Activated T-helper 2 cell treated with anti-CD3 and anti-CD28 coated beads, Interferon-gamma antibody, Interleukin-2, Interleukin-4, amounts not matched to agents 10 μg/mL and 5 μg/mL and 100 μg/mL, durations not matched to agents 14 hours and 24 hours and 36 hours (primary cell): ENCODE results near the gene EVI2B. TPM values are rescaled to one million over a fixed set of nuclear protein-coding genes. Genes with fewer than 3 reads are reported as not detected.
"Not testable (repeated sequence)": the region's sequence is repeated elsewhere in the genome, so short reads cannot be mapped to it uniquely, and the experiment has no call there.

Source experiments
- DNase-seq: peaks from one replicate; pipeline ENCODE4 v3.0.0; 2021; ENCODE audit warnings: low spot score
- H3K27ac Mint-ChIP-seq: one replicate; pipeline ENCODE4 v1.8.0; 2021; ENCODE audit warnings: mixed read lengths
- H3K27me3 Mint-ChIP-seq: one replicate; pipeline ENCODE4 v1.8.0; 2021; ENCODE audit warnings: low read depth, mixed read lengths
- H3K36me3 Mint-ChIP-seq: one replicate; pipeline ENCODE4 v1.8.0; 2021; ENCODE audit warnings: low read depth, mixed read lengths
- H3K4me1 Mint-ChIP-seq: one replicate; pipeline ENCODE4 v1.8.0; 2021; ENCODE audit warnings: low read depth, mixed read lengths
- H3K4me3 Mint-ChIP-seq: one replicate; pipeline ENCODE4 v1.8.0; 2021; ENCODE audit warnings: low read depth, mild to moderate bottlenecking, moderate library complexity, mixed read lengths
- H3K9me3 Mint-ChIP-seq: one replicate; pipeline ENCODE4 v1.8.0; 2021; ENCODE audit warnings: mixed read lengths
- intact Hi-C: fragments of 100-400 bp; cut with micrococcal nuclease; formaldehyde crosslinking; loops from one replicate; pipeline ENCODE4 v1.15.1; 2023
- total RNA-seq: library from RNA; stranded (reverse); gene quantifications from 2 replicates; pipeline ENCODE4 v1.2.3, GENCODE V29; 2022

The EVI2B gene
- total RNA-seq, 1 donor from 2014 or later = 13.9 TPM

DNA sequence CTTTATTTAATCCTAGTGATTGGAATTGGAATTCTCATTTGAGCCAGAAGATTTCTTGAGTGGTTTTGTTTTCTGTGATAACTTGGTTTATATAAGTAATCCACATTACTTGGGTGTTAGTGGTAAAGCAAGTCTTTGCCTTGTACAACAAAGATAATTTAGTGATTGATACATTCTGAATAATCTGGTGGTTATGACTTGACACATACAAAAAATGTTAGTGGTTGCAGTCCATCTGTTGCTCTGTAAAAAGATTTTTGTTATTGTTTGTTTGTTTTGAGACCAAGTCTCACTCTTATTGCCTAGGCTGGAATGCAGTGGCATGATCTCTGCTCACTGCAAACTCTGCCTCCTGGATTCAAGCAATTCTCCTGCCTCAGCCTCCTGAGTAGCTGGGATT is 30.0 kb downstream of the EVI2B start:
- Mint-ChIP-seq H3K4me3 (no peak overlapping the region), H3K36me3 (peaks cover 9% of the 10 kb centered on the region), H3K27ac (no peak overlapping the region), H3K27me3 (no peaks in the 10 kb centered on the region), H3K4me1 (peaks cover 2% of the 10 kb centered on the region), H3K9me3 (no peaks in the 10 kb centered on the region)
- no peak for DNase-seq
- intact Hi-C loops = no loop called here

DNA sequence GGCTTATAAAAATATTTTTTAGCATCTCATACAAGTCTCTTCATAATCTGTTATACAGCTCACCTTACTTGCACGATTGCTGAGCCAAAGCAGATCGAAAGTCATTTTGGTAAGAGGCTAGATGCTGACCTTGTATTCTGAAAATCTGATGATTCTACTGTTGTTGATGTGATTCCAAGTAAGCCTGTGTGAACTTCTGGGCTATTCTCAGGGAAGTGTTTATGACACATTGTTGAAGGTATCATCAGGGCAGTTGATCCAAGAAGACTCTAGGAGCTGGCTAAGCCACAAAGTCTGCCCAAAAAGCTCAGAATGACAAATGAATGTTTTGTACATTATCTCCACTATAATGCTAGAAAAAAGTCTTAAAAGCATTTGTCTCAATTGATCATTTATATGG is 32.8 kb downstream of the EVI2B start:
- Mint-ChIP-seq H3K4me1 (no peaks in the 10 kb centered on the region), H3K4me3 (no peak overlapping the region), H3K9me3 (no peaks in the 10 kb centered on the region), H3K27me3 (no peaks in the 10 kb centered on the region), H3K27ac (no peak overlapping the region), H3K36me3 (peaks cover 3% of the 10 kb centered on the region)
- DNase-seq = no peak
- intact Hi-C loops = no loop called here

DNA sequence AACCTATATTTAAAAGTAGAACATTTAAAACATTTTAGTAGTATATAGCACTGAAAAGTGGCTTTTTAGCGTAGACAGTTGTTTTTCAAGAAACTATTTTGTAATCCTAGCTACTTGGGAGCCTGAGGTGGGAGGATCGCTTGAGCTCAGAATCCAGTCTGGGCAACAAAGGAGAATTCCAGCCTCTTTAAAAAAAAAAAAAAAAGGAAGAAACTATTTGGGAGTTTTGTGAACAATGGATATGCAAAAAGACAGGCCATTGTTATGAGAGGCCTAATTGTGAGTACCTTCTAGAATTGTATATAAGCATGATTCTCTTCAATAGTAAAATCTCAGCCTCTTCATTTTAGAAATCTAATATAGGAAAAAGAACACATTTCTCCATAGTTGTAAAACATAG is 34.5 kb downstream of the EVI2B start:
- H3K4me3 Mint-ChIP-seq = no peak overlapping the region
- peaks cover 3% of the 10 kb centered on the region for H3K4me1 Mint-ChIP-seq
- no peaks in the 10 kb centered on the region for H3K27me3 Mint-ChIP-seq
- H3K9me3 Mint-ChIP-seq = no peaks in the 10 kb centered on the region
- no peak for DNase-seq
- H3K36me3 Mint-ChIP-seq = peaks cover 10% of the 10 kb centered on the region
- no peak overlapping the region for H3K27ac Mint-ChIP-seq
- intact Hi-C loops = no loop called here

DNA sequence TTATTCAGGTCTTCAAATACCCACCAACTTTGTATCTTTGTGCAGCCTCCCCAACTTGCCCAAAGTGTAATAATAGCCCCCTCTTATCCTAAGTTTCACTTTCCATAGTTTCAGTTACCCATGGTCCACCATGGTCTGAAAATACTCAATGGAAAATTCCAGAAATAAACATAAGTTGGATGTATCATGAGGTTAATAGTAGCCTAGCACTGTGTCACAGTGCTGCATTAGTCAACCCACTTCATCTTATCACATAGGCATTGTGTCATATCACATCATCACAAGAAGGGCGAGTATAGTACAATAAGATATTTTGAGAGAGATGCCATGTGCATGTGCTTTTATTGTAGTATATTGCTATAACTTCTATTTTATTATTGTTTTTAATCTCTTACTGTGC is 38.7 kb downstream of the EVI2B start:
- Mint-ChIP-seq H3K4me1 (peaks cover 4% of the 10 kb centered on the region), H3K9me3 (no peaks in the 10 kb centered on the region), H3K4me3 (no peak overlapping the region), H3K27me3 (no peaks in the 10 kb centered on the region), H3K36me3 (peaks cover 13% of the 10 kb centered on the region), H3K27ac (no peak overlapping the region)
- no peak for DNase-seq
- intact Hi-C loops = no loop called here

DNA sequence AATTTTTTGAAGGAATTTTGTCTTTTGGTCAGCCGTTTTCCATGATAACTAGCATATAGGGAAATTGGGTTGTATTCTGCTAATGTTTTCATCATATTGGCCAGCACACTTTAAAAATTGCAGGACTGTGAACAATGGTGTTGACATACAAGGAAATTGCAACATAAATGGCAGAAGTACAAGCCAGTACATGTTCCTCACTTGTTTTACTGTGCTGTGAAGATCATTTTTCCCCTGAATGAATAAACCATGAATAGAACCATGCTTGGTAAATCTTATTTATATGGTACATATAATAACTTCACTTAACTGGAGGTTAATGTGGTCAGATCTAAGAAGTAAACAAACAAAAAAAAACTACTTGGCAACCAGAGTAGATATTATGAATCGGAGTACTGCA is 39.6 kb downstream of the EVI2B start:
- Mint-ChIP-seq H3K36me3 (peaks cover 13% of the 10 kb centered on the region), H3K27me3 (no peaks in the 10 kb centered on the region), H3K4me3 (no peak overlapping the region), H3K4me1 (peaks cover 4% of the 10 kb centered on the region), H3K27ac (no peak overlapping the region), H3K9me3 (no peaks in the 10 kb centered on the region)
- no peak for DNase-seq
- intact Hi-C loops = no loop called here

DNA sequence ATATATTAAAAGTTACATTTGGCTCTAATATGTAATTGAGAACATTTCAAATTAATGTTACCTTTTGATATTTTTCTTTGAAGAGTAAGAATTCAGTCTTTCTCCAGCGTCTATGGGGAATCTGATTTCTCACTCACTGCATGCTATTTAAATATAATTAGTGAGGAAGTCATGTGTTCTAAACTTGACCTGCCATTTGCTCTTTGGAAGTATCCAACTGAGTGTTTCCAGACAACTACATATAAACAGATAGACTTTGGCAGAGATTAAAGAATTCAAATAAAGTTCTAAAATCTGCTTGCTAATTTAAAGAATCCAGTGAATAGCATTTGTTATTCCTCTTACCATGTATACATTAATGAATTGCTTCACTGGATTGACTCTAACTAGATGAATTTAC is 40.3 kb downstream of the EVI2B start:
- Mint-ChIP-seq H3K36me3 (peaks cover 13% of the 10 kb centered on the region), H3K27ac (no peak overlapping the region), H3K4me3 (no peak overlapping the region), H3K9me3 (no peaks in the 10 kb centered on the region), H3K4me1 (peaks cover 4% of the 10 kb centered on the region), H3K27me3 (no peaks in the 10 kb centered on the region)
- intact Hi-C loops = no loop called here
- no peak for DNase-seq

DNA sequence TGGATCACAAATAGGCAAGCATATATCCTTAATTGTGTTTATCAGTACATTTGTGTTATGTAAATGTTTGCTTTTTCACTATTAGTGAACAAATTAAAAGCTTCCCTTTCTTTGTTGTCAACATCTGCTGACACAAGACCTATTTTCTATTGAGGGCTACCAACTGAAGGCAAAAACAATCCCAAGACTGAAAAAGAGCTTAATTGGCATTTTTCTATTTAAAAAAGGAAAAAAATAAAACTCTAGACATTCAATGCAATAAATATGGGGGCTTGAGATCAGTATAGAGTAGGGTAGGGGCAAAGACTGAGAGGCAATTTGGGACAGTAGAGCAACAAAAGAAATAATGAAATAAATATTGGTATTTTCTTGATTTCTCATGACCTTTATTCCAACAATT is 41.1 kb downstream of the EVI2B start:
- H3K36me3 Mint-ChIP-seq = peaks cover 13% of the 10 kb centered on the region
- no peak overlapping the region for H3K27ac Mint-ChIP-seq
- H3K4me1 Mint-ChIP-seq = peaks cover 4% of the 10 kb centered on the region
- no peaks in the 10 kb centered on the region for H3K27me3 Mint-ChIP-seq
- intact Hi-C loops = no loop called here
- DNase-seq = no peak
- no peak overlapping the region for H3K4me3 Mint-ChIP-seq
- no peaks in the 10 kb centered on the region for H3K9me3 Mint-ChIP-seq

DNA sequence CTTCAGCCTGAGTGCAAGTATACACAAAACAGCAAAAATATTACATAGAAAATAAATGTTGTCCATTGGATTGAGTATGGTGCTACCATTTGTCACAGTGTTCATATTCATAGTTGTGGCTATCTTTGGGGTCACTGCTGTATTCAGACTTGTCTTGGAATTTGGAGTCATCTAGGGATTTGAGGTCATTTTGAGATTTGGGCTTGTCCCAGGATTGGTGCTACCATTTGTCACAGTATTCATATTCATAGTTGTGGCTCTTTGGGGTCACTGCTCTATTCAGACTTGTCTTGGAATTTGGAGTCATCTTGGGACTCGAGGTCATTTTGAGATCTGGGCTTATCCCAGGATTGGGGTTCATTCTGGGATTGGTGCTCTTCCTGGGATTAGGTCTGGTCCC is 41.6 kb downstream of the EVI2B start:
- no peaks in the 10 kb centered on the region for H3K9me3 Mint-ChIP-seq
- DNase-seq = no peak
- H3K27me3 Mint-ChIP-seq = no peaks in the 10 kb centered on the region
- peaks cover 13% of the 10 kb centered on the region for H3K36me3 Mint-ChIP-seq
- intact Hi-C loops = no loop called here
- H3K27ac Mint-ChIP-seq = no peak overlapping the region
- no peak overlapping the region for H3K4me3 Mint-ChIP-seq
- H3K4me1 Mint-ChIP-seq = peaks cover 4% of the 10 kb centered on the region

DNA sequence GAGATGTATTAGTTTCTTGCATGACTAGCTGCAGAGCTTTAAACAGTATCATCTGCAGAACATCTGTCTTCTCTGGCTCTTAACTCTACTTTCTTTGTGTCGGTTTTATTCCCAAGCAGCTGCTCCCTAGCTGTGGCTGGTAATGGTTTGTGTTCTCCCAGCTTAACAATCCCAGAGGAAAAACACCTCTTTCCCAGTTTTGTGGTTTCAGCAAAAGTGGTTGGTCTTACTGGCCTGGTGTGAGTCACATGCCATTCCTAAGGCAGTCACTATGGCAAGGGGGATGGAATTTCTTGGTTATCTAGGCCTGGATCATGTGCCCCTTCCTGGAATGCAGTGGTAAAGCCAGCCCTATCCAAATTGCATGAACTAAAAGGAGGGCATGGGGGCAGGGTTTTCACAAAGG is 44.3 kb downstream of the EVI2B start:
- peaks cover 2% of the 10 kb centered on the region for H3K4me1 Mint-ChIP-seq
- H3K36me3 Mint-ChIP-seq = peaks cover 11% of the 10 kb centered on the region
- H3K4me3 Mint-ChIP-seq = no peak overlapping the region
- intact Hi-C loops = no loop called here
- H3K27ac Mint-ChIP-seq = no peak overlapping the region
- H3K9me3 Mint-ChIP-seq = no peaks in the 10 kb centered on the region
- no peak for DNase-seq
- no peaks in the 10 kb centered on the region for H3K27me3 Mint-ChIP-seq

DNA sequence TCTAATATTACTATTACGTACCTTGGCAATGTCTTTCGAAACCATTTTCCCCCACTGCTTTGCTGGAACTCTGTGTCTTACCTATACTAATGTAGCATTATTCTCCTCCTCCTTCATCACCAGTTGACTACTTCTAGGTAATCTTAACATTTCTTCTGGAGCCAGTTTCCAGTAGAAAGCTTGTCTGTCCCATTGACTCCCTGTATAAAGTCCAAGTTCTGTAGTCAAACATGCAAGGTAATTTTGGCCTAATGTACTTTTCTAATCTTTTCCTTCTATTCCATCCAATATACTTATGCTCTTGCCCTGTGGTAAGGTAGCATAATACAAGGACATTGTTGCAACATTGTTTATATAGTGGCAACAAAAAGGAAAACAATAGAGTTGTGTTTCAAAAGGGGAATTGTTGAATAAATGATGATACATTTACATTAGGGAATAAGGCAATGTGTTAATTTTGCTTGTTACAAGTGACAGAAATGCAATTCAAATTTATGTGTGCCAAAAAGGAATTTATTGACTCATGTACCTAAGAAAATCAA is 44.7 kb downstream of the EVI2B start:
- Mint-ChIP-seq H3K36me3 (peaks cover 7% of the 10 kb centered on the region), H3K4me1 (no peaks in the 10 kb centered on the region), H3K27me3 (no peaks in the 10 kb centered on the region), H3K9me3 (no peaks in the 10 kb centered on the region), H3K27ac (no peak overlapping the region), H3K4me3 (no peak overlapping the region)
- intact Hi-C loops = no loop called here
- DNase-seq = no peak

DNA sequence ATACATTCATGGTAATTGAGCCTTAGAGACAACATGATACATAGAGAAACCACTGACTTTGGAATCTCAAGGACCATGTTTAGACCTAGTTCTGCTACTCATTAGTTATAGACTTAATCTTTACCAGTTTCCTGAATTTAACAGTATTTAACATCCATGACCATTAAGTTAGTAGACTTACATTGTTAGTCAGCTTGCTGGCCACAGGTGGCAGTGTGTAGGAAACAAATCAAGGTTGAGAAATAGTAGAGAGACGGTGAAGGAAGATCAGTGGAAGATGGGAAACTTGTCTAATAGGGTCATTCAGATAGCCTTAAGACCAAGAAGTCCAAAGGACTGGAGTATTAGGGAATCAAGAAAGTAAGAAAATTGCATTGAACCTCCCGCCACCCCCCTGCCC is 47.8 kb downstream of the EVI2B start:
- no peak for DNase-seq
- H3K4me3 Mint-ChIP-seq = no peak overlapping the region
- H3K27ac Mint-ChIP-seq = no peak overlapping the region
- peaks cover 10% of the 10 kb centered on the region for H3K36me3 Mint-ChIP-seq
- no peaks in the 10 kb centered on the region for H3K27me3 Mint-ChIP-seq
- intact Hi-C loops = no loop called here
- H3K4me1 Mint-ChIP-seq = no peaks in the 10 kb centered on the region
- no peaks in the 10 kb centered on the region for H3K9me3 Mint-ChIP-seq

DNA sequence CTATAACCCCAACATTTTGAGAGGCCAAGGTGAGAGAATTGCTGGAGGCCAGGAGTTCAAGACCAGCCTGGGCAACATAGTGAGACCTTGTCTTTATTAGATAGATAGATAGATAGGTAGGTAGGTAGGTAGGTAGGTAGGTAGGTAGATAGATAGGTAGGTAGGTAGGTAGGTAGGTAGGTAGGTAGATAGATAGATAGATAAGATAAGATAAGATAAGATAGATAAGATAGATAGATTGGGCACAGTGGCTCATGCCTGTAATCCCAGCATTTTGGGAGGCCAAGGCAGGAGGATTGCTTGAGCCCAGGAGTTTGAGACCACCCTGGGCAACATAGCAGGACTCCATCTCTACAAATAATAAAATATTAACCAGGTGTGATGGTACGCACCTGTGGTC is 50.9 kb downstream of the EVI2B start:
- DNase-seq, H3K27ac Mint-ChIP-seq, H3K27me3 Mint-ChIP-seq, H3K36me3 Mint-ChIP-seq, H3K4me1 Mint-ChIP-seq, H3K9me3 Mint-ChIP-seq, intact Hi-C loops, H3K4me3 Mint-ChIP-seq: not testable (repeated sequence)

DNA sequence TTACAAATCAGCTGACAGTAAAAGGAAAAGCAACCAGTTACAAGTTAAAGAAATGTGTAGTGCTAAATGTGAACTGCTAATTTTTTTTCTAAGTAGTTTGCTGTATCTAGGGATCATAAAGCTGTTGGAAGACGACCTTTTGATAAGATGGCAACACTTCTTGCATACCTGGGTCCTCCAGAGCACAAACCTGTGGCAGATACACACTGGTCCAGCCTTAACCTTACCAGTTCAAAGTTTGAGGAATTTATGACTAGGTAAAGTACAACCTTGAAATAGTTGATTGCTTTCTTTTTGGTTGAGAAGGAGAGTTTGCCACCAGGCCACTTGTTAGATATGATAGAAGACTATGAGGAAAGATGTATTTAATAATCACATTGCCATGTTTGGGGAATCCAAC is 52.3 kb downstream of the EVI2B start:
- H3K9me3 Mint-ChIP-seq = no peaks in the 10 kb centered on the region
- peaks cover 10% of the 10 kb centered on the region for H3K36me3 Mint-ChIP-seq
- H3K4me1 Mint-ChIP-seq = peaks cover 2% of the 10 kb centered on the region
- no peak overlapping the region for H3K27ac Mint-ChIP-seq
- H3K27me3 Mint-ChIP-seq = no peaks in the 10 kb centered on the region
- H3K4me3 Mint-ChIP-seq = no peak overlapping the region
- DNase-seq = no peak
- intact Hi-C loops = no loop called here

DNA sequence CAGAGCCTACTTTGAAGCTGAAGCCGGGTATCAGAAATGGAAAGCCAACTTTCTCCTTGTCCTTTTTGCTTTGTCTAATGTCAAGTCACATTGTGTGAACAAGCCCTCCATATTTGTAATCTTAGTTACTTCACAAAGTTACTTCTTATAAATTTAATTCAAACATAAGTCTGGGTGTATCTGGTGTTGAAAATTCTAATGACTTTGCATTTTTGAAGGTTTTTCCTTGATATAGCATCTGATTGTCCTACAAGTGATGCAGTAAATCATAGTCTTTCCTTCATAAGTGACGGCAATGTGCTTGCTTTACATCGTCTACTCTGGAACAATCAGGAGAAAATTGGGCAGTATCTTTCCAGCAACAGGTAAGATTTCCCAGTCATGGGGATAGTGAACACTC is 53.7 kb downstream of the EVI2B start:
- no peak overlapping the region for H3K27ac Mint-ChIP-seq
- no peak for DNase-seq
- H3K27me3 Mint-ChIP-seq = no peaks in the 10 kb centered on the region
- peaks cover 6% of the 10 kb centered on the region for H3K36me3 Mint-ChIP-seq
- peaks cover 2% of the 10 kb centered on the region for H3K4me1 Mint-ChIP-seq
- no peak overlapping the region for H3K4me3 Mint-ChIP-seq
- H3K9me3 Mint-ChIP-seq = no peaks in the 10 kb centered on the region
- intact Hi-C loops = no loop called here
